Left lung (tissue), 10 donors: ENCODE data around the gene ARL5A. TPM values are rescaled to one million over a fixed set of nuclear protein-coding genes. Genes with fewer than 3 reads are reported as not detected.

Experiments
- ATAC-seq: fragments of 200-7000 bp; cut with Tn5 transposase; one replicate; pipeline ENCODE4 v1.9.1; 2020; ENCODE audit warnings: moderate library complexity
- DNase-seq, 4 donors: peaks; one replicate each; pipeline ENCODE4 v3.0.0-alpha.2; 2013 to 2020
- H3K27ac ChIP-seq, 2 donors: fragments of 200-600 bp; sonication (generic) in 1 of 2; one replicate each; pipeline versions ENCODE4 v1.5.0 to v1.8.0; 2020 to 2021
- H3K27me3 ChIP-seq, 2 donors: fragments of 200-600 bp; sonication (generic) in 1 of 2; one replicate each; pipeline versions ENCODE4 v1.5.0 to v1.8.0; 2020 to 2021
- H3K36me3 ChIP-seq, 2 donors: fragments of 200-600 bp; sonication (generic) in 1 of 2; one replicate each; pipeline versions ENCODE4 v1.5.0 to v1.8.0; 2020 to 2021
- H3K4me1 ChIP-seq, 2 donors: fragments of 200-600 bp; one replicate each; pipeline ENCODE4 v1.8.0; 2021
- H3K4me3 ChIP-seq, 2 donors: fragments of 200-600 bp; sonication (generic) in 1 of 2; one replicate each; pipeline versions ENCODE4 v1.5.0 to v1.8.0; 2020 to 2021; ENCODE audit warnings: mild to moderate bottlenecking in 1 of 2
- H3K9me3 ChIP-seq, 2 donors: fragments of 200-600 bp; sonication (generic) in 1 of 2; one replicate each; pipeline versions ENCODE4 v1.5.0 to v1.8.0; 2020 to 2021
- CTCF ChIP-seq, 2 donors: fragments of 200-600 bp; sonication (generic) in 1 of 2; IDR thresholded peaks; one replicate each; pipeline versions ENCODE4 v1.5.0 to v1.8.0; 2021; ENCODE audit warnings: antibody characterized with exemption in 2 of 2
- intact Hi-C, 2 donors: fragments of 100-400 bp; cut with DNase I; formaldehyde crosslinking; loops; one replicate each; pipeline versions ENCODE4 v1.11.2 to v1.14.2; 2022
- polyA plus RNA-seq, 6 donors: library from polyadenylated mRNA; unstranded; fragments of 120-200 nt; gene quantifications; one replicate each; pipeline ENCODE4 v1.2.1, GENCODE V29; 2013; ENCODE audit not compliant: insufficient read length in 6 of 6
- total RNA-seq, 2 donors: library from RNA; stranded (reverse); fragmentation: NEBNext Ultra II Directional; extraction: Animal tissue kit (Norgen Biotek cat#: 25700); gene quantifications; one replicate each; pipeline ENCODE4 v1.2.1, GENCODE V29; 2021
- donor health status: DM: no; HTN: yes; CAD: no.
- donor health status: DM: no; HTN: no; CAD: no.

The ARL5A gene
- total and polyA plus RNA-seq, 8 donors = 41.2 to 58.0 (median 48.6) TPM

- DNase-seq = no peak
- no peak overlapping the region for H3K27ac ChIP-seq
- no peak for ATAC-seq
- H3K27me3 ChIP-seq = no peaks in the 10 kb centered on the region
- peaks cover 2 to 40% of the 10 kb centered on the region in 2 donors for H3K36me3 ChIP-seq
- intact Hi-C loops = no loop called here
- no peak for TF ChIP-seq CTCF (IDR thresholded peaks at IDR 0.05)
- H3K9me3 ChIP-seq = peaks cover 0 to 3% of the 10 kb centered on the region in 2 donors
- no peaks in the 10 kb centered on the region for H3K4me1 ChIP-seq
- no peak overlapping the region for H3K4me3 ChIP-seq
Measured at GRCh38 chr2:151777935-151778334, 50.3 kb downstream of the ARL5A start.

- H3K4me1 ChIP-seq = no peaks in the 10 kb centered on the region
- no peaks in the 10 kb centered on the region for H3K27me3 ChIP-seq
- H3K4me3 ChIP-seq = no peak overlapping the region
- H3K27ac ChIP-seq = no peak overlapping the region
- DNase-seq (no peak), ATAC-seq (no peak)
- no peak for TF ChIP-seq CTCF (IDR thresholded peaks at IDR 0.05)
- H3K36me3 ChIP-seq = peaks cover 2 to 40% of the 10 kb centered on the region in 2 donors
- peaks cover 0 to 3% of the 10 kb centered on the region in 2 donors for H3K9me3 ChIP-seq
- intact Hi-C loops = no loop called here
Measured at GRCh38 chr2:151777487-151777886, 50.7 kb downstream of the ARL5A start.

GRCh38 chr2:151776367-151776766 is 51.9 kb downstream of the ARL5A start:
- Histone ChIP-seq H3K9me3 (peaks cover 0 to 3% of the 10 kb centered on the region in 2 donors), H3K27ac (no peak overlapping the region), H3K36me3 (peaks cover 0 to 33% of the 10 kb centered on the region in 2 donors), H3K4me1 (no peaks in the 10 kb centered on the region), H3K27me3 (no peaks in the 10 kb centered on the region), H3K4me3 (no peak overlapping the region)
- intact Hi-C loops = no loop called here
- DNase-seq (no peak), ATAC-seq (no peak)
- TF ChIP-seq CTCF (IDR thresholded peaks at IDR 0.05) = no peak

- Histone ChIP-seq H3K27me3 (no peaks in the 10 kb centered on the region), H3K9me3 (peaks cover 0 to 3% of the 10 kb centered on the region in 2 donors), H3K36me3 (peaks cover 0 to 29% of the 10 kb centered on the region in 2 donors), H3K4me3 (no peak overlapping the region), H3K27ac (peak overlapping the region in 1 of 2 donors; percentile 33), H3K4me1 (no peaks in the 10 kb centered on the region)
- ATAC-seq = peak; percentile 10
- TF ChIP-seq CTCF (IDR thresholded peaks at IDR 0.05) = no peak
- intact Hi-C loops = no loop called here
- DNase-seq = no peak
Measured at GRCh38 chr2:151775057-151775740, 53.0 kb downstream of the ARL5A start.

GRCh38 chr2:151774506-151774905 is 53.7 kb downstream of the ARL5A start:
- H3K9me3 ChIP-seq = peaks cover 0 to 3% of the 10 kb centered on the region in 2 donors
- TF ChIP-seq CTCF (IDR thresholded peaks at IDR 0.05) = no peak
- intact Hi-C loops = no loop called here
- no peaks in the 10 kb centered on the region for H3K4me1 ChIP-seq
- peaks cover 0 to 25% of the 10 kb centered on the region in 2 donors for H3K36me3 ChIP-seq
- H3K27me3 ChIP-seq = no peaks in the 10 kb centered on the region
- H3K4me3 ChIP-seq = no peak overlapping the region
- DNase-seq = no peak
- ATAC-seq = peak; percentile 34
- peak overlapping the region in 1 of 2 donors; percentile 33 for H3K27ac ChIP-seq
